Lower lobe of right lung (tissue), 2 donors: Measurements from ENCODE around the gene VRTN. TPM values are rescaled to one million over a fixed set of nuclear protein-coding genes. Genes with fewer than 3 reads are reported as not detected.

Experiments
- ATAC-seq, 2 donors: fragments of 200-7000 bp; cut with Tn5 transposase; one replicate each; pipeline ENCODE4 v1.9.1; 2020 to 2022; ENCODE audit warnings: mild to moderate bottlenecking in 2 of 2, moderate library complexity in 2 of 2
- DNase-seq: peaks from one replicate; pipeline ENCODE4 v3.0.0-alpha.2; 2020
- H3K27ac ChIP-seq: fragments of 200-600 bp; one replicate; pipeline ENCODE4 v1.8.0; 2022
- H3K27me3 ChIP-seq: fragments of 200-600 bp; one replicate; pipeline ENCODE4 v1.8.0; 2022; ENCODE audit warnings: low read depth
- H3K36me3 ChIP-seq: fragments of 200-600 bp; one replicate; pipeline ENCODE4 v1.8.0; 2022; ENCODE audit warnings: mild to moderate bottlenecking
- H3K4me1 ChIP-seq: fragments of 200-600 bp; one replicate; pipeline ENCODE4 v1.8.0; 2022
- H3K4me3 ChIP-seq: fragments of 200-600 bp; one replicate; pipeline ENCODE4 v1.8.0; 2022; ENCODE audit warnings: mild to moderate bottlenecking
- H3K9me3 ChIP-seq: fragments of 200-600 bp; one replicate; pipeline ENCODE4 v1.8.0; 2022
- intact Hi-C: fragments of 100-400 bp; cut with DNase I; formaldehyde crosslinking; loops from one replicate; pipeline ENCODE4 v1.11.0; 2022
- total RNA-seq: library from RNA; stranded (reverse); fragmentation: NEBNext Ultra II Directional; extraction: Animal tissue kit (Norgen Biotek cat#: 25700); gene quantifications from one replicate; pipeline ENCODE4 v1.2.1, GENCODE V29; 2021
- TF ChIP-seq, protein P1 (sequence below): fragments of 200-600 bp; IDR thresholded peaks from one replicate; pipeline ENCODE4 v1.8.0; 2022; ENCODE audit warnings: antibody characterized with exemption, mild to moderate bottlenecking
- donor health status: DM: no; HTN: yes; CAD: no; lungs with severe emphysema.

The VRTN gene
- total RNA-seq, 1 donor from 2014 or later: not detected

DNA sequence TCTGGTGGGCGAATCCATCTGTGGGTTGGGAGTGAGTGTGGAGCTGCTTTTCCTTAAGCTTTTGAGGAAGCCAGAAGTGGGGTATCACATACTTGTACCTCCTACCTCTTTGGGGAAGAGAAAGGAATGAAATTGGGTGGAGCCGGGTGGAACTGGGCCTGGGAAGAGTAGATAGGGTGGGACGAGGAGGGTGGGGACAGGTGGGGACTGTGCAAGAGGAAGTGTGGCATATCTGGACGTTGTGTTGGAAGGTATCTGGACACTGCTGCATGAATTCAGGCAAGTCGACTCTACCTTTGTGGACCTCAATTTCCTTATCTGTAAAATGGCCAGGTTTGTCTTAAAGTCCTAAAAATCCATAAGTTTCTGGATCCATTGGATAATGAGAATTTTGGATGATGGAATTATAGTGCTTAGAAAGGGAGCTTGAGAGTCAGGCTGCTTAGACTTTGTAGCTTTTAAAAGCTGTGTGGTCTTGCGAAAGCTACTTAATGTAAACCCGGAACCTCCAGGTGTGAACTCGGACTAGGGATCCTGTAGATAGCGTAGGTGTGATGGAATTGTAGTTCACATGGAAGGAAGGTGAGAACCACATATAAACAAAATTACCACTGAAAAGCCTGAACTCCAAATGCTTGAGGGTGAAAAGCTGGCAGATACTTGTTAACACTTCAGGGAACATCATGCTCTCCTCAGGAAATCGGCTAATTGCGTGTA lies 2.1 kb downstream of the VRTN start:
- Histone ChIP-seq H3K4me1 (no peaks in the 10 kb centered on the region), H3K9me3 (no peaks in the 10 kb centered on the region), H3K36me3 (no peaks in the 10 kb centered on the region), H3K27ac (no peak overlapping the region), H3K27me3 (peaks cover 4% of the 10 kb centered on the region), H3K4me3 (no peak overlapping the region)
- intact Hi-C loops: no loop called here
- TF ChIP-seq, protein P1, sequence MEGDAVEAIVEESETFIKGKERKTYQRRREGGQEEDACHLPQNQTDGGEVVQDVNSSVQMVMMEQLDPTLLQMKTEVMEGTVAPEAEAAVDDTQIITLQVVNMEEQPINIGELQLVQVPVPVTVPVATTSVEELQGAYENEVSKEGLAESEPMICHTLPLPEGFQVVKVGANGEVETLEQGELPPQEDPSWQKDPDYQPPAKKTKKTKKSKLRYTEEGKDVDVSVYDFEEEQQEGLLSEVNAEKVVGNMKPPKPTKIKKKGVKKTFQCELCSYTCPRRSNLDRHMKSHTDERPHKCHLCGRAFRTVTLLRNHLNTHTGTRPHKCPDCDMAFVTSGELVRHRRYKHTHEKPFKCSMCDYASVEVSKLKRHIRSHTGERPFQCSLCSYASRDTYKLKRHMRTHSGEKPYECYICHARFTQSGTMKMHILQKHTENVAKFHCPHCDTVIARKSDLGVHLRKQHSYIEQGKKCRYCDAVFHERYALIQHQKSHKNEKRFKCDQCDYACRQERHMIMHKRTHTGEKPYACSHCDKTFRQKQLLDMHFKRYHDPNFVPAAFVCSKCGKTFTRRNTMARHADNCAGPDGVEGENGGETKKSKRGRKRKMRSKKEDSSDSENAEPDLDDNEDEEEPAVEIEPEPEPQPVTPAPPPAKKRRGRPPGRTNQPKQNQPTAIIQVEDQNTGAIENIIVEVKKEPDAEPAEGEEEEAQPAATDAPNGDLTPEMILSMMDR: no peak
- ATAC-seq (no peak), DNase-seq (no peak)

DNA sequence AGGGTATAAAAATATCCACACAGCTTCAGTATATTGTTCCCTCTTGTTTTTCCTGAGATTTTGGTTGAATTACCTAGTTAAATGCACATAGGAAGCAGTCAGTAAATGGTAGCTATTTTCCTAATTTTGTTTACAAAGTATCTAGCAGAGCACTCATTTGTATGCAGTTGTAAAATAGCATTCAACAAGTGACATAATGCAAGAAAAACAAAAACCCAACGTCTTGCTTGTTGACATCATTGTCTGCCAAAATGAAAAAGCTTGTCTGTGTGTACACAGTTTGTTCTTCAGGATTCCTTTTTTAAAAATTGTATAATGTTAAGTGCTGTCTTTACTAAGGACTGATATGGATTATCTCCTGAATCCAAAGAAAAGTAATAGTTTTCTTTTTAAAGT lies 2.7 kb downstream of the VRTN start:
- no peaks in the 10 kb centered on the region for H3K36me3 ChIP-seq
- ATAC-seq: no peak
- peaks cover 4% of the 10 kb centered on the region for H3K27me3 ChIP-seq
- TF ChIP-seq, protein P1: no peak
- H3K27ac ChIP-seq: no peak overlapping the region
- intact Hi-C loops: no loop called here
- no peaks in the 10 kb centered on the region for H3K4me1 ChIP-seq
- no peak overlapping the region for H3K4me3 ChIP-seq
- DNase-seq: no peak
- no peaks in the 10 kb centered on the region for H3K9me3 ChIP-seq

DNA sequence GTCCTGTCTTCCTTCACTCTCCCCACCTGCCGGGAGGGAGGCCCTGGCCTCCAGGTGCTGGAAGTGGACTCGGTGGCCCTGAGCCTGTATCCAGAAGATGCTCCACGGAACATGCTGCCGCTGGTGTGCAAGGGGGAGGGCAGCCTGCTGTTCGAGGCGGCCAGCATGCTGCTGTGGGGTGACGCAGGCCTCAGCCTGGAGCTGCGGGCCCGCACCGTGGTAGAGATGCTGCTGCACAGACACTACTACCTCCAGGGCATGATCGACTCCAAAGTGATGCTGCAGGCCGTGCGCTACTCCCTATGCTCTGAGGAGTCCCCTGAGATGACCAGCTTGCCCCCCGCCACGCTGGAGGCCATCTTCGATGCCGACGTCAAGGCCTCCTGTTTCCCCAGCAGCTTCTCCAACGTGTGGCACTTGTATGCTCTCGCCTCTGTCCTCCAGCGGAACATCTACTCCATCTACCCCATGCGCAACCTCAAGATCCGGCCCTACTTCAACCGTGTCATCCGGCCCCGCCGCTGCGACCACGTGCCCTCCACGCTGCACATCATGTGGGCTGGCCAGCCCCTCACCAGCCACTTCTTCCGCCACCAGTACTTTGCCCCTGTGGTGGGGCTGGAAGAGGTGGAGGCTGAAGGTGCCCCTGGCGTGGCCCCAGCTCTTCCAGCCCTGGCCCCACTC lies 8.8 kb downstream of the VRTN start:
- DNase-seq (no peak), ATAC-seq (no peak)
- intact Hi-C loops: no loop called here

DNA sequence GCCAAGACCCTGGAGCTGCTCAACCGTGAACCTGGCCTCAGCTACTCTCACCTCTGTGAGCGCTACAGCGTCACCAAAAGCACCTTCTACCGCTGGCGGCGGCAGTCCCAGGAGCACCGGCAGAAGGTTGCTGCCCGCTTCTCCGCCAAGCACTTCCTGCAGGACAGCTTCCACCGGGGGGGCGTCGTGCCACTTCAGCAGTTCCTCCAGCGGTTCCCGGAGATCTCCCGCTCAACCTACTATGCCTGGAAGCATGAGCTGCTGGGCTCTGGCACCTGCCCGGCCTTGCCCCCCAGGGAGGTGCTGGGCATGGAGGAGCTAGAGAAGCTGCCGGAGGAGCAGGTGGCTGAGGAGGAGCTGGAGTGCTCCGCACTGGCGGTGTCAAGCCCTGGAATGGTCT lies 9.3 kb downstream of the VRTN start:
- no peak for ATAC-seq
- Histone ChIP-seq H3K4me1 (no peaks in the 10 kb centered on the region), H3K36me3 (no peaks in the 10 kb centered on the region), H3K27me3 (no peaks in the 10 kb centered on the region), H3K9me3 (no peaks in the 10 kb centered on the region), H3K27ac (no peak overlapping the region), H3K4me3 (no peak overlapping the region)
- TF ChIP-seq, protein P1: no peak
- DNase-seq: no peak
- intact Hi-C loops: no loop called here

More for the DNA sequence above, 8.8 kb downstream of the VRTN start:
- Histone ChIP-seq H3K27ac (no peak overlapping the region), H3K4me3 (no peak overlapping the region), H3K9me3 (no peaks in the 10 kb centered on the region), H3K27me3 (no peaks in the 10 kb centered on the region), H3K4me1 (no peaks in the 10 kb centered on the region), H3K36me3 (no peaks in the 10 kb centered on the region)
- TF ChIP-seq, protein P1: no peak

DNA sequence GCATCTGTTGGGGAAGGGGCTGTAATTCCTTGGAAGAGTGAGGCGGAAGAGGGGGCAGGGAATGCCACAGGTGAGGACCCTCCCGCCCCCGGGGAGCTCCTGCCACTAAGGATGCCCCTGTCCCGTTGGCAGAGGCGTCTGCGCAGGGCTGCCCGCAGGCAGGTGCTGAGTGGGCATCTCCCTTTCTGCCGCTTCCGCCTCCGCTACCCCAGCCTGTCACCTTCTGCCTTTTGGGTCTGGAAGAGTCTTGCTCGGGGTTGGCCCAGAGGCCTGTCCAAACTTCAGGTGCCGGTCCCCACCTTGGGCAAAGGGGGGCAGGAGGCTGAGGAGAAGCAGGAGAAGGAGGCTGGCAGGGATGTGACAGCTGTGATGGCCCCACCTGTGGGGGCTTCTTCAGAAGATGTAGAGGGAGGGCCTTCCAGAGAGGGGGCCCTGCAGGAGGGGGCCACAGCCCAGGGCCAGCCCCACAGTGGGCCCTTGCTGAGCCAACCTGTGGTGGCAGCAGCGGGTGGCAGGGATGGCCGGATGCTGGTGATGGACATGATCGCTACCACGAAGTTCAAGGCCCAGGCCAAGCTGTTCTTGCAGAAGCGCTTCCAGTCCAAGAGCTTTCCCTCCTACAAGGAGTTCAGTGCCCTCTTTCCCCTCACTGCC lies 10.0 kb downstream of the VRTN start:
- ATAC-seq (no peak), DNase-seq (no peak)
- no peak overlapping the region for H3K27ac ChIP-seq
- intact Hi-C loops: no loop called here
- H3K9me3 ChIP-seq: no peaks in the 10 kb centered on the region
- H3K4me1 ChIP-seq: no peaks in the 10 kb centered on the region
- H3K36me3 ChIP-seq: no peaks in the 10 kb centered on the region
- H3K4me3 ChIP-seq: no peak overlapping the region
- TF ChIP-seq, protein P1: no peak
- H3K27me3 ChIP-seq: no peaks in the 10 kb centered on the region
